Measurements from ENCODE around the gene ARHGAP31. TPM values are rescaled to one million over a fixed set of nuclear protein-coding genes. Genes with fewer than 3 reads are reported as not detected.

The ARHGAP31 gene
- total RNA-seq, 1 donor from 2014 or later: 0.84 TPM

- no peak for DNase-seq (ENCODE audit: low spot score, unreplicated experiment)
- Mint-ChIP-seq H3K36me3 (ENCODE audit: insufficient read depth) (no peaks in the 10 kb centered on the region), H3K27me3 (peaks cover 8% of the 10 kb centered on the region), H3K4me1 (ENCODE audit: low read depth) (peaks cover 14% of the 10 kb centered on the region), H3K4me3 (ENCODE audit: low read depth) (peak overlapping the region; percentile 84), H3K9me3 (ENCODE audit: low read depth) (no peaks in the 10 kb centered on the region), H3K27ac (peak overlapping the region; percentile 99)
- TF ChIP-seq, protein P1, sequence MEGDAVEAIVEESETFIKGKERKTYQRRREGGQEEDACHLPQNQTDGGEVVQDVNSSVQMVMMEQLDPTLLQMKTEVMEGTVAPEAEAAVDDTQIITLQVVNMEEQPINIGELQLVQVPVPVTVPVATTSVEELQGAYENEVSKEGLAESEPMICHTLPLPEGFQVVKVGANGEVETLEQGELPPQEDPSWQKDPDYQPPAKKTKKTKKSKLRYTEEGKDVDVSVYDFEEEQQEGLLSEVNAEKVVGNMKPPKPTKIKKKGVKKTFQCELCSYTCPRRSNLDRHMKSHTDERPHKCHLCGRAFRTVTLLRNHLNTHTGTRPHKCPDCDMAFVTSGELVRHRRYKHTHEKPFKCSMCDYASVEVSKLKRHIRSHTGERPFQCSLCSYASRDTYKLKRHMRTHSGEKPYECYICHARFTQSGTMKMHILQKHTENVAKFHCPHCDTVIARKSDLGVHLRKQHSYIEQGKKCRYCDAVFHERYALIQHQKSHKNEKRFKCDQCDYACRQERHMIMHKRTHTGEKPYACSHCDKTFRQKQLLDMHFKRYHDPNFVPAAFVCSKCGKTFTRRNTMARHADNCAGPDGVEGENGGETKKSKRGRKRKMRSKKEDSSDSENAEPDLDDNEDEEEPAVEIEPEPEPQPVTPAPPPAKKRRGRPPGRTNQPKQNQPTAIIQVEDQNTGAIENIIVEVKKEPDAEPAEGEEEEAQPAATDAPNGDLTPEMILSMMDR (IDR thresholded peaks at IDR 0.05; ENCODE audit: unreplicated experiment): no peak
Measured at GRCh38 chr3:119322021-119322834, 28.0 kb downstream of the ARHGAP31 start.

DNA sequence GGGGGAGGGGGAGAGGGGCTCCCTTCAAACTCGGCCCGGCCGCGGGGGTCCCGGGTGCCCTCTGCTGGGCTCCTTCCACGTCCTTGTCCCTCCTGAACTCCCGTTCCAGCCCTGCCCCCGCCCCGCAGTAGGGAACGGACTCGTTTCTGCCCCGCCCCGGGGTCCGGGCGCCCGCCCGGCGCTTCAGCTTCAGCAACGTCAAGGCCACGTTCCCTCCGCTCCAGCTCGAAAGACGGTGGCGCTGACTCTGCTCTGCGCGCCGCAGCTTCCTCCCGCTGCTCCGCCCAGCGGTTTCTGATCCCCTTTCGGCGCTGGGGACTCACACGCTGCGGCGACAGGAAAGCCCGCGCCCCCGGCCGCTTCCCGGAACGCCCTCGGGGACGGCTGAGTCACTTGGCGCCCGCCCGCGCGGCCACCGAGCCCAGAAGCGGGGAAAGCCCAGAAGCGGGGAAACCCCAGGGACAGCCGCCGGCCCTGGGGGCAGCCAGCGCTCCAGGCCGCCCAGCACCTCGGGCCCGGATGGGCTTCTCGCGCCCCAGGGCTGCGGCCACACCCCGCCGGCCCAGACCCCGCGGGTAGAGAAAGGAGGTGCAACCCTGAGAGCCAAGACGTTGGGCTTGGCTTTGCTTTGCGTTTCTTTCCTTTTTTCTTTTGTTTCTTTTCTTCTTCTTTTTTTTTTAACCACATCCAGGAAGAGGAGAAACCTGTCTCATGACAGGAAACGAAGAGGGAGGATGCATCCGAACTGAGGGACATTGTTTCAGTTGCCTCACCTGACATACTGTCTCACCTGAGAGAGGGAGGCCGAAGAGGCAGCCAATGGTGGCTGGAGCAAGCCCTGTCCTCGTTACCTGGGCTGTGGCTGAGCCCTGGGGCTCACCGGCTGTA lies 28.9 kb downstream of the ARHGAP31 start:
- H3K4me1 Mint-ChIP-seq (ENCODE audit: low read depth): peaks cover 16% of the 10 kb centered on the region
- H3K4me3 Mint-ChIP-seq (ENCODE audit: low read depth): peak overlapping the region; percentile 85
- H3K27ac Mint-ChIP-seq: peak overlapping the region; percentile 99
- H3K27me3 Mint-ChIP-seq: peaks cover 8% of the 10 kb centered on the region
- peak; percentile 89 for DNase-seq (ENCODE audit: low spot score, unreplicated experiment)
- no peaks in the 10 kb centered on the region for H3K9me3 Mint-ChIP-seq (ENCODE audit: low read depth)
- no peaks in the 10 kb centered on the region for H3K36me3 Mint-ChIP-seq (ENCODE audit: insufficient read depth)
- TF ChIP-seq, protein P1 (IDR thresholded peaks at IDR 0.05; ENCODE audit: unreplicated experiment): peak; percentile 49

DNA sequence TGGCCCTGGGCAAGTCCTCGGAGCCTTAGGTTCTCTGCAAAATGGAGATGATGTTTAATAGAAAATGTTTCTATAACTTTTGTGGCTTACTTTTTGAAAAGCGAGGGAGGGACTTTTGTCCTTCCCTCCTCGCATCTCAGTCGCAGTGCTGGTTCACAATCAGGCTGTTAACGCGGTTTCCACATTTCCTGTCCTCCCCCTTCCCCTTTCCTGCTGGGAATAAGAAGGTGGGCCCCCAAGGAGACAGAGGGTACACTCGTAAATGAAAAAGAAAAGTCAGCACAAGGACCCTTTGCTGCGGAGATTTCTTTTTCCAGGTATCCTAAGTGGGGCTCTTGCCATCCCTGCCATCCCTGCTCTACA lies 29.5 kb downstream of the ARHGAP31 start:
- Mint-ChIP-seq H3K4me3 (ENCODE audit: low read depth) (peak overlapping the region; percentile 85), H3K9me3 (ENCODE audit: low read depth) (no peaks in the 10 kb centered on the region), H3K36me3 (ENCODE audit: insufficient read depth) (no peaks in the 10 kb centered on the region), H3K27ac (peak overlapping the region; percentile 95), H3K27me3 (peaks cover 8% of the 10 kb centered on the region), H3K4me1 (ENCODE audit: low read depth) (peaks cover 16% of the 10 kb centered on the region)
- no peak for DNase-seq (ENCODE audit: low spot score, unreplicated experiment)
- TF ChIP-seq, protein P1 (IDR thresholded peaks at IDR 0.05; ENCODE audit: unreplicated experiment): no peak

GRCh38 chr3:119324899-119325298 lies 30.7 kb downstream of the ARHGAP31 start:
- TF ChIP-seq, protein P1 (IDR thresholded peaks at IDR 0.05; ENCODE audit: unreplicated experiment): no peak
- Mint-ChIP-seq H3K9me3 (ENCODE audit: low read depth) (no peaks in the 10 kb centered on the region), H3K4me1 (ENCODE audit: low read depth) (peaks cover 17% of the 10 kb centered on the region), H3K27ac (no peak overlapping the region), H3K4me3 (ENCODE audit: low read depth) (no peak overlapping the region), H3K36me3 (ENCODE audit: insufficient read depth) (no peaks in the 10 kb centered on the region), H3K27me3 (peaks cover 8% of the 10 kb centered on the region)
- no peak for DNase-seq (ENCODE audit: low spot score, unreplicated experiment)

DNA sequence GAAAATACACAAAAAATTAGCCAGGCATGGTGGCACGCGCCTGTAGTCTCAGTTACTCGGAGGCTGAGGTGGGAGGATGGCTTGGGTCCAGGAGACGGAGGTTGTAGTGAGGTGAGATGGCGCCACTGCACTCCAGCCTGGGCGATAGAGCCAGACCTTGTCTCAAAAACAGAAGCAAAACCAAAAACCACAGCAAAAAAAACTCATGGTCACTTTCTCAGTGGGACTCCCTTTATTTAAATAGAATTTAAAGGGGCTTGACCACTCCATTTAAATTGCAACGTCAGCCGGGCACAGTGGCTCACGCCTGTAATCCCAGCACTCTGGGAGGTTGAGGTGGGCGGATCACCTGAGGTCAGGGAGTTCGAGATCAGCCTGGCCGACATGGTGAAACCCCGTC lies 32.8 kb downstream of the ARHGAP31 start:
- no peak for DNase-seq (ENCODE audit: low spot score, unreplicated experiment)
- Mint-ChIP-seq H3K9me3 (ENCODE audit: low read depth) (no peaks in the 10 kb centered on the region), H3K27ac (no peak overlapping the region), H3K4me3 (ENCODE audit: low read depth) (no peak overlapping the region), H3K27me3 (peaks cover 8% of the 10 kb centered on the region), H3K4me1 (ENCODE audit: low read depth) (peaks cover 14% of the 10 kb centered on the region), H3K36me3 (ENCODE audit: insufficient read depth) (no peaks in the 10 kb centered on the region)
- TF ChIP-seq, protein P1 (IDR thresholded peaks at IDR 0.05; ENCODE audit: unreplicated experiment): no peak

Measured in progenitor cell of endocrine pancreas (in vitro differentiated cells).